Measurements from ENCODE around the gene COG5.
A peak's percentile ranks its signal among the peaks of the same experiment; 100 is the strongest.

COG5 gene

GRCh38 chr7:107505997-107506673 is 57.6 kb downstream of the COG5 start:
- no peak for DNase-seq

GRCh38 chr7:107505362-107505761 is 58.4 kb downstream of the COG5 start:
- no peak for DNase-seq

- DNase-seq: no peak
These were observed 60.0 kb downstream of the COG5 start for GRCh38 chr7:107503687-107504086.

- no peak for DNase-seq
These were observed 60.9 kb downstream of the COG5 start for GRCh38 chr7:107502797-107503196.

- DNase-seq: no peak
These were observed 61.6 kb downstream of the COG5 start for GRCh38 chr7:107502154-107502553.

GRCh38 chr7:107501593-107501992 is 62.1 kb downstream of the COG5 start:
- peak in 3 of 51 donors; percentile 2 to 17 (median 5) for DNase-seq

- DNase-seq: no peak
These were observed 64.0 kb downstream of the COG5 start for GRCh38 chr7:107499731-107500130.

- no peak for DNase-seq
These were observed 68.2 kb downstream of the COG5 start for GRCh38 chr7:107495516-107495915.

GRCh38 chr7:107494884-107495283 is 68.8 kb downstream of the COG5 start:
- no peak for DNase-seq

- no peak for DNase-seq
These were observed 69.4 kb downstream of the COG5 start for GRCh38 chr7:107494315-107494751.

GRCh38 chr7:107492875-107493274 is 70.8 kb downstream of the COG5 start:
- DNase-seq: no peak

- DNase-seq: no peak
These were observed 77.7 kb downstream of the COG5 start for GRCh38 chr7:107486041-107486440.

GRCh38 chr7:107482571-107482970 is 81.1 kb downstream of the COG5 start:
- DNase-seq: no peak

- no peak for DNase-seq
These were observed 82.8 kb downstream of the COG5 start for GRCh38 chr7:107480932-107481331.

- DNase-seq: no peak
These were observed 84.4 kb downstream of the COG5 start for GRCh38 chr7:107479303-107479702.

- peak in 1 of 51 donors; percentile 24 for DNase-seq
These were observed 89.6 kb downstream of the COG5 start for GRCh38 chr7:107474104-107474521.

GRCh38 chr7:107472116-107472515 is 91.6 kb downstream of the COG5 start:
- peak in 1 of 51 donors; percentile 14 for DNase-seq

- DNase-seq: no peak
These were observed 92.2 kb downstream of the COG5 start for GRCh38 chr7:107471292-107472070.

GRCh38 chr7:107469929-107470328 is 93.8 kb downstream of the COG5 start, which contains the start of gene GPR22:
TSS of gene GPR22 (plus strand) at chr7:107470057. CDS start at chr7:107474061, 4,004 bp downstream.
- peak in 4 of 51 donors; percentile 0 to 53 (median 1) for DNase-seq

- no peak for DNase-seq
These were observed 94.9 kb downstream of the COG5 start for GRCh38 chr7:107468824-107469223.

- no peak for DNase-seq
These were observed 95.7 kb downstream of the COG5 start for GRCh38 chr7:107467972-107468371.

GRCh38 chr7:107464666-107465226 is 99.0 kb downstream of the COG5 start:
- DNase-seq: no peak

Data from hypothalamus (tissue), 51 donors.